Measurements from ENCODE around the gene FGD1. TPM values are rescaled to one million over a fixed set of nuclear protein-coding genes. Genes with fewer than 3 reads are reported as not detected.
A peak's percentile ranks its signal among the peaks of the same experiment; 100 is the strongest.

Gene FGD1
- total and polyA plus RNA-seq, 2 of the 13 experiments (the other 11 are each of a cell fraction or from before 2014, with no cell fraction given), result 0.36 to 0.62 TPM

GRCh38 chrX:54439960-54440871 is 55.8 kb downstream of the FGD1 start, which contains the start of gene TSR2 (continued):
- TF ChIP-seq ZNF609 (CRISPR knock-in tag; IDR thresholded peaks at IDR 0.05; ENCODE audit: borderline replicate concordance) (no peak), MTA1 (CRISPR knock-in tag; IDR thresholded peaks at IDR 0.05; ENCODE audit: borderline replicate concordance) (no peak), CSRNP2 (CRISPR knock-in tag; conservative IDR thresholded peaks at IDR 0.05; ENCODE audit: low read depth) (no peak), RFX3 (CRISPR knock-in tag; IDR thresholded peaks at IDR 0.05) (no peak), UBTF (CRISPR knock-in tag; IDR thresholded peaks at IDR 0.05) (no peak), TOPORS (CRISPR knock-in tag; IDR thresholded peaks at IDR 0.05) (no peak), HNRNPH1 (optimal IDR thresholded peaks at IDR 0.05; ENCODE audit: low read depth, low read length) (no peak), FOXO4 (CRISPR knock-in tag; conservative IDR thresholded peaks at IDR 0.05) (no peak), EEA1 (CRISPR knock-in tag; IDR thresholded peaks at IDR 0.05; ENCODE audit: borderline replicate concordance) (no peak)
- TF ChIP-seq, protein P1, sequence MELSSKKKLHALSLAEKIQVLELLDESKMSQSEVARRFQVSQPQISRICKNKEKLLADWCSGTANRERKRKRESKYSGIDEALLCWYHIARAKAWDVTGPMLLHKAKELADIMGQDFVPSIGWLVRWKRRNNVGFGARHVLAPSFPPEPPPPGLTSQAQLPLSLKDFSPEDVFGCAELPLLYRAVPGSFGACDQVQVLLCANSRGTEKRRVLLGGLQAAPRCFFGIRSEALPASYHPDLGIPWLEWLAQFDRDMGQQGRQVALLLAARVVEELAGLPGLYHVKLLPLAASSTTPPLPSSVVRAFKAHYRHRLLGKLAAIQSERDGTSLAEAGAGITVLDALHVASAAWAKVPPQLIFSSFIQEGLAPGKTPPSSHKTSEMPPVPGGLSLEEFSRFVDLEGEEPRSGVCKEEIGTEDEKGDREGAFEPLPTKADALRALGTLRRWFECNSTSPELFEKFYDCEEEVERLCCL (CRISPR knock-in tag; IDR thresholded peaks at IDR 0.05; ENCODE audit: borderline replicate concordance), result no peak
- TF ChIP-seq, protein P2, sequence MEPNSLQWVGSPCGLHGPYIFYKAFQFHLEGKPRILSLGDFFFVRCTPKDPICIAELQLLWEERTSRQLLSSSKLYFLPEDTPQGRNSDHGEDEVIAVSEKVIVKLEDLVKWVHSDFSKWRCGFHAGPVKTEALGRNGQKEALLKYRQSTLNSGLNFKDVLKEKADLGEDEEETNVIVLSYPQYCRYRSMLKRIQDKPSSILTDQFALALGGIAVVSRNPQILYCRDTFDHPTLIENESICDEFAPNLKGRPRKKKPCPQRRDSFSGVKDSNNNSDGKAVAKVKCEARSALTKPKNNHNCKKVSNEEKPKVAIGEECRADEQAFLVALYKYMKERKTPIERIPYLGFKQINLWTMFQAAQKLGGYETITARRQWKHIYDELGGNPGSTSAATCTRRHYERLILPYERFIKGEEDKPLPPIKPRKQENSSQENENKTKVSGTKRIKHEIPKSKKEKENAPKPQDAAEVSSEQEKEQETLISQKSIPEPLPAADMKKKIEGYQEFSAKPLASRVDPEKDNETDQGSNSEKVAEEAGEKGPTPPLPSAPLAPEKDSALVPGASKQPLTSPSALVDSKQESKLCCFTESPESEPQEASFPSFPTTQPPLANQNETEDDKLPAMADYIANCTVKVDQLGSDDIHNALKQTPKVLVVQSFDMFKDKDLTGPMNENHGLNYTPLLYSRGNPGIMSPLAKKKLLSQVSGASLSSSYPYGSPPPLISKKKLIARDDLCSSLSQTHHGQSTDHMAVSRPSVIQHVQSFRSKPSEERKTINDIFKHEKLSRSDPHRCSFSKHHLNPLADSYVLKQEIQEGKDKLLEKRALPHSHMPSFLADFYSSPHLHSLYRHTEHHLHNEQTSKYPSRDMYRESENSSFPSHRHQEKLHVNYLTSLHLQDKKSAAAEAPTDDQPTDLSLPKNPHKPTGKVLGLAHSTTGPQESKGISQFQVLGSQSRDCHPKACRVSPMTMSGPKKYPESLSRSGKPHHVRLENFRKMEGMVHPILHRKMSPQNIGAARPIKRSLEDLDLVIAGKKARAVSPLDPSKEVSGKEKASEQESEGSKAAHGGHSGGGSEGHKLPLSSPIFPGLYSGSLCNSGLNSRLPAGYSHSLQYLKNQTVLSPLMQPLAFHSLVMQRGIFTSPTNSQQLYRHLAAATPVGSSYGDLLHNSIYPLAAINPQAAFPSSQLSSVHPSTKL (CRISPR knock-in tag; IDR thresholded peaks at IDR 0.05), result peak; percentile 44

Data from HepG2 (cell line).